HG02885 (cell line): ENCODE measurements around the gene LRRC4.
A peak's percentile ranks its signal among the peaks of the same experiment; 100 is the strongest.

Experiments
- ATAC-seq: cut with Tn5 transposase; IDR thresholded peaks from one replicate; pipeline ENCODE4 v1.9.1; 2021; ENCODE audit warnings: mild to moderate bottlenecking; ENCODE audit not compliant: unreplicated experiment, poor library complexity

LRRC4 gene

GRCh38 chr7:128030654-128031611 lies at the start of gene LRRC4:
TSS of gene LRRC4 (minus strand) at chr7:128031437. CDS start at chr7:128030640, 797 bp downstream.
- peak; percentile 60 for ATAC-seq

- no peak for ATAC-seq
Measured at GRCh38 chr7:128080169-128080568, 48.9 kb upstream of the LRRC4 start.

- no peak for ATAC-seq
Measured at GRCh38 chr7:128078309-128078708, 47.1 kb upstream of the LRRC4 start.

GRCh38 chr7:128076796-128077271 lies 45.6 kb upstream of the LRRC4 start:
- ATAC-seq, result no peak

GRCh38 chr7:128076196-128076795 lies 45.1 kb upstream of the LRRC4 start:
- ATAC-seq, result no peak

GRCh38 chr7:128075242-128076095 lies 44.2 kb upstream of the LRRC4 start:
- ATAC-seq, result no peak

GRCh38 chr7:128074736-128075135 lies 43.5 kb upstream of the LRRC4 start:
- no peak for ATAC-seq

GRCh38 chr7:128074336-128074735 lies 43.1 kb upstream of the LRRC4 start:
- ATAC-seq, result no peak

GRCh38 chr7:128073671-128074310 lies 42.6 kb upstream of the LRRC4 start:
- no peak for ATAC-seq

GRCh38 chr7:128071801-128072200 lies 40.6 kb upstream of the LRRC4 start:
- no peak for ATAC-seq

GRCh38 chr7:128071376-128071775 lies 40.1 kb upstream of the LRRC4 start:
- no peak for ATAC-seq

GRCh38 chr7:128069373-128070364 lies 38.4 kb upstream of the LRRC4 start:
- ATAC-seq, result no peak

- ATAC-seq, result no peak
Measured at GRCh38 chr7:128068785-128069184, 37.5 kb upstream of the LRRC4 start.

- no peak for ATAC-seq
Measured at GRCh38 chr7:128067983-128068382, 36.7 kb upstream of the LRRC4 start.

GRCh38 chr7:128066858-128067257 lies 35.6 kb upstream of the LRRC4 start:
- no peak for ATAC-seq

- no peak for ATAC-seq
Measured at GRCh38 chr7:128066395-128066794, 35.2 kb upstream of the LRRC4 start.

GRCh38 chr7:128065872-128066271 lies 34.6 kb upstream of the LRRC4 start:
- no peak for ATAC-seq

GRCh38 chr7:128063088-128063487 lies 31.9 kb upstream of the LRRC4 start:
- no peak for ATAC-seq

GRCh38 chr7:128060018-128060417 lies 28.8 kb upstream of the LRRC4 start:
- ATAC-seq, result no peak
